ENCODE data around the gene TBK1.

TBK1 gene

GRCh38 chr12:64427988-64428387 is 23.9 kb upstream of the TBK1 start:
- ATAC-seq, result no peak

DNA sequence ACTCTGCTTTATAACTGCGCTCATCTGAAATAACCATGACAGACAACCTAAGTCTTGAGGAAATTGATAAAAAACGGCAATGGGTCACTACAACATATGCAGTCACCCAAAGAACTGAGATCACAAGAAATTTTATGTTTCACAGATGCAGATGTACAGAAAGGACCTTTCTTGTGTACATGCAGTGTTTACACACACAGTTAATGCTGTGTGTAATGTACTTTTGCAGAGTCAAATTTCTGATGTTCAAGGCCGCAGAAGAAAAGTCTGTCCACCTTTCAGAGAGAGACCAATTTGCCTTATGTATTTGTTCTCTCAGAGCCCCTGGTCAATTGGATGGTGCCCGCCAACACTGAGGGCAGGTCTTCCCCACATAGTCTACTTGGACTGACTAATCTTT is 23.0 kb upstream of the TBK1 start:
- no peak for TF ChIP-seq RARB (CRISPR knock-in tag; IDR thresholded peaks at IDR 0.05)
- TF ChIP-seq GLIS3 (CRISPR knock-in tag; IDR thresholded peaks at IDR 0.05), result no peak
- TF ChIP-seq POU6F1 (CRISPR knock-in tag; IDR thresholded peaks at IDR 0.05; ENCODE audit: borderline replicate concordance, low read depth), result no peak
- TF ChIP-seq ARNTL (CRISPR knock-in tag; IDR thresholded peaks at IDR 0.05; ENCODE audit: borderline replicate concordance, low read depth), result no peak
- TF ChIP-seq, protein P1, sequence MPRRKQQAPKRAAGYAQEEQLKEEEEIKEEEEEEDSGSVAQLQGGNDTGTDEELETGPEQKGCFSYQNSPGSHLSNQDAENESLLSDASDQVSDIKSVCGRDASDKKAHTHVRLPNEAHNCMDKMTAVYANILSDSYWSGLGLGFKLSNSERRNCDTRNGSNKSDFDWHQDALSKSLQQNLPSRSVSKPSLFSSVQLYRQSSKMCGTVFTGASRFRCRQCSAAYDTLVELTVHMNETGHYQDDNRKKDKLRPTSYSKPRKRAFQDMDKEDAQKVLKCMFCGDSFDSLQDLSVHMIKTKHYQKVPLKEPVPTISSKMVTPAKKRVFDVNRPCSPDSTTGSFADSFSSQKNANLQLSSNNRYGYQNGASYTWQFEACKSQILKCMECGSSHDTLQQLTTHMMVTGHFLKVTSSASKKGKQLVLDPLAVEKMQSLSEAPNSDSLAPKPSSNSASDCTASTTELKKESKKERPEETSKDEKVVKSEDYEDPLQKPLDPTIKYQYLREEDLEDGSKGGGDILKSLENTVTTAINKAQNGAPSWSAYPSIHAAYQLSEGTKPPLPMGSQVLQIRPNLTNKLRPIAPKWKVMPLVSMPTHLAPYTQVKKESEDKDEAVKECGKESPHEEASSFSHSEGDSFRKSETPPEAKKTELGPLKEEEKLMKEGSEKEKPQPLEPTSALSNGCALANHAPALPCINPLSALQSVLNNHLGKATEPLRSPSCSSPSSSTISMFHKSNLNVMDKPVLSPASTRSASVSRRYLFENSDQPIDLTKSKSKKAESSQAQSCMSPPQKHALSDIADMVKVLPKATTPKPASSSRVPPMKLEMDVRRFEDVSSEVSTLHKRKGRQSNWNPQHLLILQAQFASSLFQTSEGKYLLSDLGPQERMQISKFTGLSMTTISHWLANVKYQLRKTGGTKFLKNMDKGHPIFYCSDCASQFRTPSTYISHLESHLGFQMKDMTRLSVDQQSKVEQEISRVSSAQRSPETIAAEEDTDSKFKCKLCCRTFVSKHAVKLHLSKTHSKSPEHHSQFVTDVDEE (CRISPR knock-in tag; IDR thresholded peaks at IDR 0.05), result no peak
- no peak for TF ChIP-seq ZNF565 (CRISPR knock-in tag; conservative IDR thresholded peaks at IDR 0.05; ENCODE audit: low read depth)
- TF ChIP-seq TCF4 (CRISPR knock-in tag; IDR thresholded peaks at IDR 0.05; ENCODE audit: borderline replicate concordance), result no peak
- no peak for TF ChIP-seq ZNF70 (CRISPR knock-in tag; IDR thresholded peaks at IDR 0.05)
- TF ChIP-seq OSR1 (CRISPR knock-in tag; IDR thresholded peaks at IDR 0.05), result no peak
- TF ChIP-seq ZFP30 (CRISPR knock-in tag; IDR thresholded peaks at IDR 0.05), result no peak
- no peak for TF ChIP-seq TOX (CRISPR knock-in tag; IDR thresholded peaks at IDR 0.05; ENCODE audit: borderline replicate concordance)
- no peak for TF ChIP-seq CSDC2 (CRISPR knock-in tag; IDR thresholded peaks at IDR 0.05)
- no peak for TF ChIP-seq ZFP3 (CRISPR knock-in tag; IDR thresholded peaks at IDR 0.05)
- no peak for ATAC-seq

More at GRCh38 chr12:64427988-64428387, 23.9 kb upstream of the TBK1 start:
- TF ChIP-seq ZNF565 (CRISPR knock-in tag; conservative IDR thresholded peaks at IDR 0.05; ENCODE audit: low read depth) (no peak), ZNF70 (CRISPR knock-in tag; IDR thresholded peaks at IDR 0.05) (no peak), TCF4 (CRISPR knock-in tag; IDR thresholded peaks at IDR 0.05; ENCODE audit: borderline replicate concordance) (no peak), ARNTL (CRISPR knock-in tag; IDR thresholded peaks at IDR 0.05; ENCODE audit: borderline replicate concordance, low read depth) (no peak), ZFP3 (CRISPR knock-in tag; IDR thresholded peaks at IDR 0.05) (no peak), CSRNP3 (CRISPR knock-in tag; IDR thresholded peaks at IDR 0.05) (no peak), BACH2 (CRISPR knock-in tag; IDR thresholded peaks at IDR 0.05; ENCODE audit: borderline replicate concordance) (no peak), ZNF8 (CRISPR knock-in tag; IDR thresholded peaks at IDR 0.05) (no peak), ISL1 (CRISPR knock-in tag; IDR thresholded peaks at IDR 0.05) (no peak), CSDC2 (CRISPR knock-in tag; IDR thresholded peaks at IDR 0.05) (no peak), POU6F1 (CRISPR knock-in tag; IDR thresholded peaks at IDR 0.05; ENCODE audit: borderline replicate concordance, low read depth) (no peak), CREB5 (CRISPR knock-in tag; IDR thresholded peaks at IDR 0.05; ENCODE audit: low read depth) (no peak), RARB (CRISPR knock-in tag; IDR thresholded peaks at IDR 0.05) (no peak), PPARA (CRISPR knock-in tag; IDR thresholded peaks at IDR 0.05; ENCODE audit: borderline replicate concordance) (no peak), TOX (CRISPR knock-in tag; IDR thresholded peaks at IDR 0.05; ENCODE audit: borderline replicate concordance) (no peak)
- TF ChIP-seq, protein P1 (CRISPR knock-in tag; IDR thresholded peaks at IDR 0.05), result no peak
